ENCODE results near the gene HOTAIR. TPM values are rescaled to one million over a fixed set of nuclear protein-coding genes. Genes with fewer than 3 reads are reported as not detected.

The HOTAIR gene
- total RNA-seq, 2 experiments from 2014 or later, result not detected

DNA sequence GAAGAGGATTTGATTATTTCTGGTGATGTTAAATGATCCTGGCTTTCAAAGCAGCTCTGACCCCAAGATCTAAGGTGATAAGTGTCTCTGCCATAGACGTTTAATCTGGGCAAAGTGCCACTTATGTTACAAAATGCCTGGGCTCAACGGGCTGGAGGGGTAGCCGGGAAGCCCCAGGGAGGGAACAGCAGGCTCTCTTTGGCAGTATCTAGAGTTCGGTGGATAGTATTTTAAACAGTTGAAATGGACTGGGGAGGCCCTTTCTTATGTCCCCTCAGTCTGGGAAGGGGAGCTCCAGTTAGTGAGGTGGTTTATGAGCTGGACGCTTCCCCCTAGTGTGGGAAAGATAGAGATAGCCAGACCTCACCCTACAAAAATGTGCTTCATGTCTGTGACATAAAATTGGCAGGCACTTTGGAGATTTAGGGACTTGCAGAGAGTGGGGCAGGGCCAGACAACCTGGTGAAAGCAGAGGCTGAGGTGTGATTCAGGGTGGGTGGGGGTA lies 7.3 kb downstream of the HOTAIR start:
- H3K27me3 Mint-ChIP-seq (ENCODE audit: low read depth), result peaks cover 97% of the 10 kb centered on the region
- ChIA-PET POLR2A (interaction anchor here (0.8 kb wide), 1 partner anchor 8 kb away, joined by 3 read pairs; no protein-coding TSS in a partner anchor), CTCF (interaction anchor here (1.1 kb wide), 1 partner anchor 38 kb away, joined by 3 read pairs; no protein-coding TSS in a partner anchor)
- no peak overlapping the region for H3K27ac Mint-ChIP-seq
- H3K9me3 Mint-ChIP-seq (ENCODE audit: insufficient read depth), result no peaks in the 10 kb centered on the region
- H3K4me3 Mint-ChIP-seq, result no peak overlapping the region
- ATAC-seq (no peak), DNase-seq (no peak)
- H3K36me3 Mint-ChIP-seq (ENCODE audit: low read depth), result no peaks in the 10 kb centered on the region
- peaks cover 22% of the 10 kb centered on the region for H3K4me1 Mint-ChIP-seq (ENCODE audit: low read depth)

DNA sequence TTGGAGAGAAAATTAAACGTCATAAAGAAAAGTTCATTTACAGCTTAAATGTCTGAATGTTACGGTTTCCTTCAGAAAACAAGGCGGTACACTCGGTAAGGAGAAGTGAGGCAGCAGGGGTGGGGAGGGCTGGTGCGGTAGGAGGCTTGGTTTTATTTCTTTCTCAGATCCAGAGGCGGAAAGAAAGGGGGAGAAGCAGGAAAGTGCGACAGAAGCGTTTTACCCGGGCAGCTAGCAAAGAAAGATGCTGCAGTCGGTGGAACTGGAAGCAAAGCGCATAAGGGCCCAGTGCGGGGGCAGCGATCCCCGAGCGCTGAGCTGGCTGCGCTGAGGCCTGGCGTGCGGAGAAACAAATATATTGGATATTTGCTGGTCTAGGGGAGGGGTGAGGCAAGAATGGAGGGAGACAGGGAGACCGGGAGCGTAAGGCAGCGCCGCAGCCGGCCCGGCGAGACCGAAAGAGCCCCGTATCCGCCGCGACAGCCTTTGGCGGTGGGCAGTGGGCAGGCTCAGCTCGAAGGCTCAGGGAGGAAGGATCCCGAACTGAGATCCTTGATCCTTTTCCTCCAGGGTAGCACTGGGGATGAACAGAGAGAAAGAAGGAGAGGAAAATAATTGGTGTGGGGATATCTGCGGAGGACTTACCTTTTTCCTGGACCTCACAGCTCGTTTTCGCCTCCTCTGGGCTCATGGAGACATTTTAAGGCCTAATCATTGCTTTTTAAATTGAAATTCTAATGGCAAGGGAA lies 8.2 kb downstream of the HOTAIR start:
- DNase-seq, result no peak
- H3K27ac Mint-ChIP-seq, result no peak overlapping the region
- POLR2A ChIA-PET, result no interaction called here
- peaks cover 95% of the 10 kb centered on the region for H3K27me3 Mint-ChIP-seq (ENCODE audit: low read depth)
- CTCF ChIA-PET, result interaction anchor here (1.1 kb wide), 1 partner anchor 39 kb away, joined by 3 read pairs; no protein-coding TSS in a partner anchor
- peaks cover 22% of the 10 kb centered on the region for H3K4me1 Mint-ChIP-seq (ENCODE audit: low read depth)
- H3K36me3 Mint-ChIP-seq (ENCODE audit: low read depth), result no peaks in the 10 kb centered on the region
- no peak for ATAC-seq
- H3K4me3 Mint-ChIP-seq, result no peak overlapping the region
- H3K9me3 Mint-ChIP-seq (ENCODE audit: insufficient read depth), result no peaks in the 10 kb centered on the region

DNA sequence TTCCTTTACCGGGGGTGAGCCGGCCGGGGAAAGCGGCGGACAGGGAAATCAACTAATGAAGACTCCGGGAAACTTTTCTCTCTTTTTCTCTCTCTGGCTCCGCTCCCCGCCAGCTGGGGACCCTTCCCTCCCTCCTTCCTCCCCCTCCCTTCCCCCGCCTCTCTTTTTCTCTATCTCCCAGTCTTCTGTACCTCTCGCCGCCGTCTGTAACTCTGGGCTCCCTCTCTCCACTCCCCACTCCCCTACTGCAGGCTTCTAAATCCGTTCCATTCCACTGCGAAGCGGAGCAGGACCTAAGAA lies 8.7 kb downstream of the HOTAIR start:
- DNase-seq, result no peak
- Mint-ChIP-seq H3K9me3 (ENCODE audit: insufficient read depth) (no peaks in the 10 kb centered on the region), H3K36me3 (ENCODE audit: low read depth) (no peaks in the 10 kb centered on the region), H3K4me3 (no peak overlapping the region), H3K27ac (no peak overlapping the region), H3K27me3 (ENCODE audit: low read depth) (peaks cover 93% of the 10 kb centered on the region), H3K4me1 (ENCODE audit: low read depth) (peaks cover 22% of the 10 kb centered on the region)
- no peak for ATAC-seq
- POLR2A ChIA-PET, result no interaction called here
- CTCF ChIA-PET, result no interaction called here

DNA sequence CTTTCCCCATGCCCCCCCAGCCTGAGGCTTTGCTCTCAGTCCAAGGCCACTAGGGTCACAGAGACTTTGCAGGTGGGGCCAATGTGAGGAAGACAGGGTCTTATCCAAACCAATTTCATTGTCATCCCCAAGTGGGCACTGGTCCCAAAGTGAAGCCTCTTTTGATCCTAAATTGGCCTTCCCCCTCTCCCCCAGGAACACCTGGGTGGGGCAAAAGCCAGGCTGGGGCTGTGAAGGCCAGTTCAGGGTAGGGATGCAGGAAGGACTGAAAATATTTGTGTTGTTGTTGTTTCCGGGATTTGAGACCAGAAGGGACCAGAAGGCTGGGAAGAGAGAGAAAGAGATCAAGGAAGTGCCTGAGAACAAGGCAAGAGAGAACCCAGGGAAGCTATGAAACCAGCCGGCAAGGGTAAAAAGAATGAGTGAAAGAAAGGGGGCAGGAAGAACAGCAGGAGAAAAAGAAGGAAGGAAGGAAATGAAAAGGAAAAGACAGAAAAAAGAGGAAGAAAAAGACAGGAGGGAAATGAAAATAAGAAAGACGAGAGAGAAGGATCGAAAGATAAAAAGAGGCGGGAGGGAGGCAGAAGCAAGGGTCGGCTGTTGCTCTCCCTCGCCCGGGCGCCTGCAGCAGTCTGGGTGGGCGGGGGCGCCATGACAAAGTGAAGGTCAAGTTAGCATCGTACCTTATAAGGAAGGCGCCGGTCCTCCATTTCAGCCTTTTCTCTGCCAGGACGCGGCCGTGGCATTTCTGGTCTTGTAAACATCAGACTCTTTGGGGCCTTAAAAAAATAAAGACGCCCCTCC lies 9.3 kb downstream of the HOTAIR start:
- H3K27ac Mint-ChIP-seq, result peak overlapping the region; percentile 8
- H3K36me3 Mint-ChIP-seq (ENCODE audit: low read depth), result no peaks in the 10 kb centered on the region
- ATAC-seq, result no peak
- ChIA-PET CTCF (no interaction called here), POLR2A (no interaction called here)
- no peak overlapping the region for H3K4me3 Mint-ChIP-seq
- no peaks in the 10 kb centered on the region for H3K9me3 Mint-ChIP-seq (ENCODE audit: insufficient read depth)
- peaks cover 93% of the 10 kb centered on the region for H3K27me3 Mint-ChIP-seq (ENCODE audit: low read depth)
- peaks cover 22% of the 10 kb centered on the region for H3K4me1 Mint-ChIP-seq (ENCODE audit: low read depth)
- DNase-seq, result no peak

DNA sequence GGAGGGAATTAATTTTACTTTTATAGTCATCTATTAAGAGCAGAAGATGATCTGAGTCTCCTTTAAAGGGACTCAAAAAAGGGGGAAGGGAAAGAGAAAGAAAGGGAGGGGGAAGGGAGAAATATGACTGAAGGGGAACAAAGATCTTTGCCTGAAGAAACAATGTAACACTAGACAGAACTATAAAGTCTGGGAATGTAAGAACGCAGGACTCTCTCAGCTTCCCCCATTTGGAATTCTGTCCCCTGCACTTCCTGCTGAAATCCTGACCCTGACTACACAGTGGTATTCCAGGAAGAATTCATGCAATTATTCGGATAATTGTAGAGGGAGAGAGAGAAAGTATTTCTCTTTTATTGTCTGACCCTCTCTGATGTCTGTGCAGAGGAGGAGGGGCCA lies 10.4 kb downstream of the HOTAIR start:
- Mint-ChIP-seq H3K27me3 (ENCODE audit: low read depth) (peaks cover 93% of the 10 kb centered on the region), H3K9me3 (ENCODE audit: insufficient read depth) (no peaks in the 10 kb centered on the region), H3K36me3 (ENCODE audit: low read depth) (no peaks in the 10 kb centered on the region), H3K4me3 (peak overlapping the region; percentile 4), H3K27ac (no peak overlapping the region), H3K4me1 (ENCODE audit: low read depth) (peaks cover 22% of the 10 kb centered on the region)
- ATAC-seq (no peak), DNase-seq (no peak)
- CTCF ChIA-PET, result no interaction called here
- POLR2A ChIA-PET, result no interaction called here

DNA sequence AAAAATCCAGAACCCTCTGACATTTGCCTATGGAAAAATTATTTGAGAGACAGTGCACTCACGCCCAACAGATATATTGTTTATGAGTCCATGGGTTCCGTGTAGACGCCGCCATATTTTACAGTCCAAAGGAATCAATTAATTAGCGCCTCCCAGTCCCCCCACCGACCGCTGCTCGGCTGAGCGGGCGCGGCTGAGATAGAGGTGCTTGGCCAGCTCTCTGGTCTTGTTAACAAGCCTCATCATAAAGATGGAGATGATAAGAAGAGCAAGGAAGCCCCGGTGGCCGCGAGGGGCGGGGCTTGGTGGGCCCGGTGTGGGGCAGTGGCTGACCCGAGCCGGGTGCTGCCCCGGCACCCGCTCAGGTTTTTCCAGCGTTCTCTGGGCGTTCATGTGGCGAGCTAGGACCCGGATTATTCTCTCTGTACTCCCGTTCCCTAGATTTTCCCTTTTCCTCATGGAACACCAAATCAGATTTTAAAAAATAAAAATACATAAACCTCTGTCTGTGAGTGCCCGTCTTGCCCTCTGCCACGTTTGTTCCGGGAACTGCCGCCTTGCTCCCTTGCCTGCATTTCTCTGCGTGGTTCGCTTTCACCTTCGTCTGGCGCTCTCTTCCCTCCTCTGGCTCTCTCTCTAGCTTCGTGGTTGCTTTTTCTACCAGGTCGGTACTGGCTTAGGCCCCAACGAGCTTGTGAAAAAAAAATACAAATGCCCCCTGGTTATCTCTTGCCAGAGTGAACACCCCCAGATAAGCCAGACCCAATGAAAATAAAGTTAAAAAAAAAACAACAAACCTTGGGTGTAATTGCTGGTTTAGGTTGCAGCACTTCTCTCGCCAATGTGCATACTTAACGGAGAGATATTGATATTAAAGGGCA lies 11.1 kb downstream of the HOTAIR start:
- H3K27ac Mint-ChIP-seq, result no peak overlapping the region
- no peak for ATAC-seq
- ChIA-PET CTCF (no interaction called here), POLR2A (no interaction called here)
- H3K27me3 Mint-ChIP-seq (ENCODE audit: low read depth), result peaks cover 92% of the 10 kb centered on the region
- H3K9me3 Mint-ChIP-seq (ENCODE audit: insufficient read depth), result no peaks in the 10 kb centered on the region
- no peak for DNase-seq
- H3K4me1 Mint-ChIP-seq (ENCODE audit: low read depth), result peaks cover 22% of the 10 kb centered on the region
- no peak overlapping the region for H3K4me3 Mint-ChIP-seq
- no peaks in the 10 kb centered on the region for H3K36me3 Mint-ChIP-seq (ENCODE audit: low read depth)

DNA sequence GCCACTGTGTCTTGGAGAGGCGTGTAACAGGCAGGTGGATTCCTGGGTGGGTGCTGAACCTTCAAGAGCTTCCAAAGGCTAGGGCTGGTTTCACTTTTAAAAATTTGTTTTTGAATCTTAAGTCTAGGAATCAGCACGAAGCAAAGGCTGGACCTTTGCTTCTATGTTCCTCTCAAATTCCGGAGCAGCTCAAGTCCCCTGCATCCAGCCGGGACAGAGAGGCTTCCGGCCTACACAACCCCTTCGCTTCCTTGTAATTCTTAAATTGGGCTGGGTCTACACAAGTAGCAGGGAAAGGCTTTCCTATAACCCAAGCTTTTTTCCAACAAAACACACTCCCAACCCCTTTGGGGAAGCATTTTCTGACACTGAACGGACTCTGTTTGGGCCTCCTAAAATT lies 11.7 kb downstream of the HOTAIR start:
- DNase-seq (no peak), ATAC-seq (no peak)
- Mint-ChIP-seq H3K27me3 (ENCODE audit: low read depth) (peaks cover 92% of the 10 kb centered on the region), H3K4me3 (no peak overlapping the region), H3K27ac (no peak overlapping the region), H3K9me3 (ENCODE audit: insufficient read depth) (no peaks in the 10 kb centered on the region), H3K36me3 (ENCODE audit: low read depth) (no peaks in the 10 kb centered on the region), H3K4me1 (ENCODE audit: low read depth) (peaks cover 22% of the 10 kb centered on the region)
- CTCF ChIA-PET, result no interaction called here
- POLR2A ChIA-PET, result no interaction called here

DNA sequence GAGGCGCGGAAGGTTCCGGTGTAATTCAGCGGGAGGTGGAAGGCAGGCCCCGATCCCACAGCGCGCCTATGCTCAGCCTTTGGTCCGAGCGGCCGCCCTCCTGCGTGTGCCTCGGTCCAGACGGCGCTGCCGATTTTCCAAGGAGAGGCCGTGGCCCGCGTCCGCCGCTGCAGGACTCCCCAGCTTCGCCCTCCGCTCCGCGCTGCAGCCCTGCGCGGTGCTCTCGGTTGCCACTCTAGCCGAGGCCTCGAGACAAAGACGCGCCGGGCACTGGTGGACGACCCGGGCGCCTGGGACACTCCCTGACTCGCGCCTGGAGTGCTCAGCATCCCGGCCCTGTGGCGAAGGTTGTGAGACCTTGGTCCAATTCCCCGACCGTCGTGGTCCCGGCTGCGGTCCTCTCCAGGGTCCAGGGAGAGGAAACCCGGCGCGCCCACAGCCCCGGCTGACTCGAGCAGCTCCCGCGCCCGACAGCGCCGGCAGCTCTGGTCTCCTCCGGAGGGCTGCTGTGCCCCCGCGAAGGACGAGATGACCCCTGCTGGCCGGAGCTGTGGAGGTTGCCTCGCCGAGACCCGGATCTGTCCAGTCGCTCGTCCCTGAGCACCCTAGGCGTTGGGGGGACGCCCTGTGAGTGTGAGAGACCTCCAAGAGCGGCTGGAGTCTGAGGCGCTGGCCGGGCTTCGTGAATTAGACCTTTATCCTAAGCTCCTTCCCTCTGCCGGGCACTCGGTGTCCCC lies 13.6 kb downstream of the HOTAIR start:
- ATAC-seq (no peak), DNase-seq (no peak)
- no peak overlapping the region for H3K27ac Mint-ChIP-seq
- ChIA-PET CTCF (no interaction called here), POLR2A (no interaction called here)
- no peak overlapping the region for H3K4me3 Mint-ChIP-seq
- no peaks in the 10 kb centered on the region for H3K36me3 Mint-ChIP-seq (ENCODE audit: low read depth)
- H3K9me3 Mint-ChIP-seq (ENCODE audit: insufficient read depth), result no peaks in the 10 kb centered on the region
- H3K4me1 Mint-ChIP-seq (ENCODE audit: low read depth), result peaks cover 27% of the 10 kb centered on the region
- H3K27me3 Mint-ChIP-seq (ENCODE audit: low read depth), result peaks cover 92% of the 10 kb centered on the region

DNA sequence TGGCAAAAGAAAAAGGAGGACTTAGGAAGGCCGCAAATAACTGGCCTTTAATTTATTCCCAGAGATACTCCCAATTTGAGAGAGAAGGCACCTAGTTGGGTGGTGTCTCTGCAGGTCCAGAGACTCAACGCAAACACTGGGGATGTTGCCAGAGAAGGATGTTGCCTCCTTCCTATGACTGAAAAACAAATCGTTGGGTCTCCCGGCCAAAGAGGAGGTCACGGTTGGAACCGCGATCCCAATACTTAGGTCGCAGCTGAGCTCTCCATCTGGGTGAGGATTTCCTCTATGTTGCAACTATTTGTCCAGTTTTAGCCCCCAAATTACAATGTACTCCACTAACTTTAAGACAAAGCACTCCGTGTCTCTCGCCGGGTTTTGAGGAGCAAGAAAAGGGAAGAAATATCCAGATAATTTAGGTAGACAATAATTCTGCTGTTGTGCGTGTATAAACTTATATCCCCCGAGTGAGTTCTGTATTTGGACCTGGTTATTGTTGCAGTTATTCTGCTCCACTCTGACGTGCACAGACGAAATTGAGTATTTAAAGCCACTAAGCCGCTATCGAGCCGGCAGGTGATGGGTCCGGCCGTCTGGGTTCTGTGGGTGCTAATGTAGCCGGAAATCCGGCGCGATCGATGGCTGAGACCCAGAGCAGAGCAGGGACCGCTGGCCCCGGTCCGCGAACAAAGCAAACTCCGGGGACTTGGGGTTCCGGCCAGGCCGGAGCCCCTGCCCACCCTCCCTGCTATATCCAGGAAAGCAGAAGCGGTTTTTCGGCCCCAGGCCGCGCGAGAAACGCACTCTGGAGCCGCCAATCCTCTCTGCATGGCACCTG lies 14.3 kb downstream of the HOTAIR start:
- POLR2A ChIA-PET, result no interaction called here
- peak overlapping the region; percentile 33 for H3K4me3 Mint-ChIP-seq
- DNase-seq, result no peak

DNA sequence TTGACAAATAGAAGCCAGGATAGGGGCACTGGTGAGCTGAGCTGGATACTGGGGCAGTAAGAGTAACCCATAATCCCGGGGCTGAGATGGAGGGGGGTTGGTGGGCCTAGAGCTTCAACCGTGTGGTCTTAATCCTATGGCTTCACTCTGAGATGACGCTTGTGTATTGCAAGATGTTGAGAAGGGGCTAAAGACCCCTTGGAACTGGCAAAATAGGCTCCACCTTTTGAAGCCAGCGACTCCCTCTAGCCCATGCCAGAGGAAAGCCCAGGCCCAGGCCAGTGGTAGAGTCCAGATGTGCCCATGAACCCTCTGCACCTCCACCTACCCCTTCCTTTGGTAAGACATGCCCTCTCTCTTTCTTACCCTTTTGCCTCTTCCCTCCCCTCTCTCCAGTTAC lies 15.4 kb downstream of the HOTAIR start:
- POLR2A ChIA-PET, result interaction anchor here (0.7 kb wide), 1 partner anchor 8 kb away, joined by 3 read pairs; no protein-coding TSS in a partner anchor
- ATAC-seq, result no peak
- H3K4me3 Mint-ChIP-seq, result no peak overlapping the region
- CTCF ChIA-PET, result interaction anchor here (0.7 to 1.2 kb wide), 3 partner anchors 46 to 256 kb away, joined by 3 read pairs; no protein-coding TSS in a partner anchor
- peaks cover 4% of the 10 kb centered on the region for H3K36me3 Mint-ChIP-seq (ENCODE audit: low read depth)
- no peak for DNase-seq
- peaks cover 21% of the 10 kb centered on the region for H3K4me1 Mint-ChIP-seq (ENCODE audit: low read depth)
- H3K9me3 Mint-ChIP-seq (ENCODE audit: insufficient read depth), result no peaks in the 10 kb centered on the region
- no peak overlapping the region for H3K27ac Mint-ChIP-seq
- H3K27me3 Mint-ChIP-seq (ENCODE audit: low read depth), result peaks cover 88% of the 10 kb centered on the region

More for the DNA sequence above, 14.3 kb downstream of the HOTAIR start:
- Mint-ChIP-seq H3K36me3 (ENCODE audit: low read depth) (peaks cover 4% of the 10 kb centered on the region), H3K27me3 (ENCODE audit: low read depth) (peaks cover 92% of the 10 kb centered on the region), H3K9me3 (ENCODE audit: insufficient read depth) (no peaks in the 10 kb centered on the region), H3K27ac (peak overlapping the region; percentile 3), H3K4me1 (ENCODE audit: low read depth) (peaks cover 27% of the 10 kb centered on the region)
- CTCF ChIA-PET, result no interaction called here
- ATAC-seq, result no peak
